ENCODE results near the gene AP3D1.
"Not testable (repeated sequence)": the region's sequence is repeated elsewhere in the genome, so short reads cannot be mapped to it uniquely, and the experiment has no call there.

Gene AP3D1

GRCh38 chr19:2091926-2092525 is 59.3 kb downstream of the AP3D1 start:
- intact Hi-C loops (cut with micrococcal nuclease); H3K27me3 Mint-ChIP-seq; H3K9me3 Mint-ChIP-seq: not testable (repeated sequence)
- peak overlapping the region; percentile 99 for H3K4me3 Mint-ChIP-seq
- peaks cover 80% of the 10 kb centered on the region for H3K4me1 Mint-ChIP-seq (ENCODE audit: low read depth)
- H3K36me3 Mint-ChIP-seq (ENCODE audit: low read depth): peaks cover 73% of the 10 kb centered on the region
- H3K27ac Mint-ChIP-seq: peak overlapping the region; percentile 100

- peaks cover 87% of the 10 kb centered on the region for H3K4me1 Mint-ChIP-seq (ENCODE audit: low read depth)
- H3K9me3 Mint-ChIP-seq: no peaks in the 10 kb centered on the region
- H3K4me3 Mint-ChIP-seq: peak overlapping the region; percentile 74
- peak overlapping the region; percentile 100 for H3K27ac Mint-ChIP-seq
- no peaks in the 10 kb centered on the region for H3K27me3 Mint-ChIP-seq
- H3K36me3 Mint-ChIP-seq (ENCODE audit: low read depth): peaks cover 72% of the 10 kb centered on the region
- intact Hi-C loops (cut with micrococcal nuclease): no loop called here
These were observed 61.7 kb downstream of the AP3D1 start for GRCh38 chr19:2089727-2090053.

- peaks cover 87% of the 10 kb centered on the region for H3K4me1 Mint-ChIP-seq (ENCODE audit: low read depth)
- H3K4me3 Mint-ChIP-seq: no peak overlapping the region
- intact Hi-C loops (cut with micrococcal nuclease): no loop called here
- H3K9me3 Mint-ChIP-seq: no peaks in the 10 kb centered on the region
- no peaks in the 10 kb centered on the region for H3K27me3 Mint-ChIP-seq
- peak overlapping the region; percentile 100 for H3K27ac Mint-ChIP-seq
- peaks cover 67% of the 10 kb centered on the region for H3K36me3 Mint-ChIP-seq (ENCODE audit: low read depth)
These were observed 62.2 kb downstream of the AP3D1 start for GRCh38 chr19:2089001-2089711.

- peaks cover 66% of the 10 kb centered on the region for H3K36me3 Mint-ChIP-seq (ENCODE audit: low read depth)
- no peaks in the 10 kb centered on the region for H3K9me3 Mint-ChIP-seq
- peak overlapping the region; percentile 7 for H3K4me3 Mint-ChIP-seq
- peaks cover 88% of the 10 kb centered on the region for H3K4me1 Mint-ChIP-seq (ENCODE audit: low read depth)
- no peaks in the 10 kb centered on the region for H3K27me3 Mint-ChIP-seq
- intact Hi-C loops (cut with micrococcal nuclease): no loop called here
- H3K27ac Mint-ChIP-seq: peak overlapping the region; percentile 100
These were observed 63.7 kb downstream of the AP3D1 start for GRCh38 chr19:2087621-2088100.

- Mint-ChIP-seq H3K4me3 (peak overlapping the region; percentile 7), H3K4me1 (ENCODE audit: low read depth) (peaks cover 89% of the 10 kb centered on the region), H3K36me3 (ENCODE audit: low read depth) (peaks cover 71% of the 10 kb centered on the region), H3K27ac (peak overlapping the region; percentile 100)
- intact Hi-C loops (cut with micrococcal nuclease); H3K9me3 Mint-ChIP-seq; H3K27me3 Mint-ChIP-seq: not testable (repeated sequence)
These were observed 64.4 kb downstream of the AP3D1 start for GRCh38 chr19:2086695-2087620.

GRCh38 chr19:2084993-2085720 is 66.2 kb downstream of the AP3D1 start:
- Mint-ChIP-seq H3K36me3 (ENCODE audit: low read depth) (peaks cover 81% of the 10 kb centered on the region), H3K9me3 (no peaks in the 10 kb centered on the region), H3K4me3 (peak overlapping the region; percentile 68), H3K27ac (peak overlapping the region; percentile 100), H3K4me1 (ENCODE audit: low read depth) (peaks cover 90% of the 10 kb centered on the region), H3K27me3 (no peaks in the 10 kb centered on the region)
- intact Hi-C loops (cut with micrococcal nuclease): no loop called here

- intact Hi-C loops (cut with micrococcal nuclease): loop anchor here (2.0 kb wide), 1 partner anchor 13 kb away; the partner anchor contains the start of genes IZUMO4 and MOB3A
- peaks cover 83% of the 10 kb centered on the region for H3K36me3 Mint-ChIP-seq (ENCODE audit: low read depth)
These were observed 68.1 kb downstream of the AP3D1 start for GRCh38 chr19:2083174-2083854.

GRCh38 chr19:2081873-2082810 is 69.2 kb downstream of the AP3D1 start:
- Mint-ChIP-seq H3K4me1 (ENCODE audit: low read depth) (peaks cover 74% of the 10 kb centered on the region), H3K27ac (peak overlapping the region; percentile 100), H3K4me3 (peak overlapping the region; percentile 68), H3K36me3 (ENCODE audit: low read depth) (peaks cover 87% of the 10 kb centered on the region), H3K27me3 (no peaks in the 10 kb centered on the region), H3K9me3 (no peaks in the 10 kb centered on the region)
- intact Hi-C loops (cut with micrococcal nuclease): loop anchor here (2.0 kb wide), 1 partner anchor 15 kb away; the partner anchor contains the start of genes IZUMO4 and MOB3A

More at GRCh38 chr19:2083174-2083854, 68.1 kb downstream of the AP3D1 start:
- Mint-ChIP-seq H3K27me3 (no peaks in the 10 kb centered on the region), H3K4me3 (peak overlapping the region; percentile 68), H3K27ac (peak overlapping the region; percentile 100), H3K4me1 (ENCODE audit: low read depth) (peaks cover 85% of the 10 kb centered on the region), H3K9me3 (no peaks in the 10 kb centered on the region)

- Mint-ChIP-seq H3K27ac (peak overlapping the region; percentile 100), H3K9me3 (no peaks in the 10 kb centered on the region), H3K27me3 (no peaks in the 10 kb centered on the region), H3K4me3 (no peak overlapping the region), H3K4me1 (ENCODE audit: low read depth) (peaks cover 77% of the 10 kb centered on the region), H3K36me3 (ENCODE audit: low read depth) (peaks cover 94% of the 10 kb centered on the region)
- intact Hi-C loops (cut with micrococcal nuclease): no loop called here
These were observed 70.9 kb downstream of the AP3D1 start for GRCh38 chr19:2080336-2080988.

- Mint-ChIP-seq H3K4me3 (no peak overlapping the region), H3K36me3 (ENCODE audit: low read depth) (peaks cover 94% of the 10 kb centered on the region), H3K4me1 (ENCODE audit: low read depth) (peaks cover 77% of the 10 kb centered on the region), H3K9me3 (no peaks in the 10 kb centered on the region), H3K27ac (peak overlapping the region; percentile 100), H3K27me3 (no peaks in the 10 kb centered on the region)
- intact Hi-C loops (cut with micrococcal nuclease): no loop called here
These were observed 71.5 kb downstream of the AP3D1 start for GRCh38 chr19:2079865-2080301.

- Mint-ChIP-seq H3K27me3 (no peaks in the 10 kb centered on the region), H3K36me3 (ENCODE audit: low read depth) (peaks cover 98% of the 10 kb centered on the region), H3K4me1 (ENCODE audit: low read depth) (peaks cover 77% of the 10 kb centered on the region), H3K4me3 (no peak overlapping the region), H3K9me3 (no peaks in the 10 kb centered on the region), H3K27ac (peak overlapping the region; percentile 100)
- intact Hi-C loops (cut with micrococcal nuclease): no loop called here
These were observed 72.1 kb downstream of the AP3D1 start for GRCh38 chr19:2079076-2079864.

Data from dendritic cell treated with granulocyte-macrophage colony-stimulating factor and Interleukin-4, amounts not matched to agents 40 ng/mL and 50 ng/mL, for 4 days (primary cell).